Measurements from ENCODE around the gene LITAF. TPM values are rescaled to one million over a fixed set of nuclear protein-coding genes. Genes with fewer than 3 reads are reported as not detected.

Gene LITAF
- total and polyA plus RNA-seq, 2 of the 4 experiments (the other 2 are of a cell fraction): 113 to 206 TPM

DNA sequence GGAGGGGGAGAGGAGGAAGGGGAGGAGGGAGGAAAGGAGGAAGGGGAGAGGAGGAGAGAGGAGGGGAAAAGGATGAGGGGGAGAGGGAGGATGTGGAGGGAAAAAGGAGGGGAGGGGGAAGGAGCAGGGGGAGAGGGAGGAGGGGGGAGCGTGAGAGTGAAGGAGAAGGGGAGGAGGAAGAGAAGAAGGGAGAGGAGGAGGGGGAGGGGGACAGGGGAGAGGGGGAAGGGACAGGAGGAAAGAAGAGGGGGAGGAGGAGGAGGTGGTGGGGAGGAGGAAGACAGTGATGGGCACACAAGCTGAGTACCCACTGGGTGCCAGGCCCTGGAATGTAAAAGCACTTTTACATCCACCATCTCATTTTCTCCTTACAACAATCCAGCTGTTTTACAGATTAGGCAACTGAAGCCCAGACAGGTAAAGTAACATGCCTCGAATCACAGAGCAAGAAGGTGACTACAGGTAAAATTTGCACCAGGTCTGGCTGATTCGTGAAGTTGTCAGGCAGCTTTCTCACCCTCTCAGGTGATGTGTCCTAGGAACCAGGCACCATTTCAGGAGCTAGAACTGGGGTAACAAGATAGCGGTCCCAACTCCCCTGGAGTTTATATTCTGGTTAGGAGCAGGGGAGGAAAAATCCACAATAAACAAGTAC is 10.0 kb upstream of the LITAF start (continued):
- no peak for TF ChIP-seq BHLHE40 (IDR thresholded peaks at IDR 0.05; ENCODE audit: low read depth, low read length)

DNA sequence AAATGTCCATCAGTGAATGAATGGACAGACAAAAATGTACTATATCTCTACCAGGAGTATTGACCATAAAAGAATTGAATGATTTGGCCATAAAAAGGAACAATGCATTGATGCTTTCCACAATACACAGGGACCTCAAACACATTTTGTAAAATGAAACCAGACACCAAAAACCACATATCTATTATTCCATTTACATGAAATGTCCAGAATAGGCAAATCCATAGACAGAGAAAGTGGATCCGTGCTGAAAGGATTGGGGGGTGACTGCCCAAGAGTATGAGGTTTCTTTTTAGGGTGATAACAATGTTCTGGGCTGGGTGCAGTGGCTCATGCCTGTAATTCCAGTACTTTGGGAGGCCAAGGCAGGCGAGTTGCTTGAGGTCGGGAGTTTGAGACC is 6.9 kb upstream of the LITAF start:
- dilution Hi-C loops (cut with HindIII; ENCODE audit: low sequenced_read_pairs, unreplicated experiment) (no loop called here), in situ Hi-C loops (cut with MboI; ENCODE audit: low sequenced_read_pairs) (loop anchor here (5.0 kb wide), 1 partner anchor 34 kb away; no protein-coding TSS in a partner anchor), intact Hi-C loops (cut with micrococcal nuclease) (no loop called here)
- TF ChIP-seq SMC3 (IDR thresholded peaks at IDR 0.05; ENCODE audit: low read depth, low read length): no peak
- TF ChIP-seq FOS (IDR thresholded peaks at IDR 0.05; ENCODE audit: low read depth, low read length): no peak
- TF ChIP-seq RFX5 (IDR thresholded peaks at IDR 0.05; ENCODE audit: low read depth, low read length): no peak
- TF ChIP-seq, protein P1, sequence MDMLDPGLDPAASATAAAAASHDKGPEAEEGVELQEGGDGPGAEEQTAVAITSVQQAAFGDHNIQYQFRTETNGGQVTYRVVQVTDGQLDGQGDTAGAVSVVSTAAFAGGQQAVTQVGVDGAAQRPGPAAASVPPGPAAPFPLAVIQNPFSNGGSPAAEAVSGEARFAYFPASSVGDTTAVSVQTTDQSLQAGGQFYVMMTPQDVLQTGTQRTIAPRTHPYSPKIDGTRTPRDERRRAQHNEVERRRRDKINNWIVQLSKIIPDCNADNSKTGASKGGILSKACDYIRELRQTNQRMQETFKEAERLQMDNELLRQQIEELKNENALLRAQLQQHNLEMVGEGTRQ (IDR thresholded peaks at IDR 0.05; ENCODE audit: low read depth, low read length): no peak
- no peak for TF ChIP-seq MAFK (IDR thresholded peaks at IDR 0.05; ENCODE audit: low read depth, low read length)
- no peak for TF ChIP-seq MAZ (IDR thresholded peaks at IDR 0.05; ENCODE audit: borderline replicate concordance, low read depth, low read length)
- TF ChIP-seq CHD1 (IDR thresholded peaks at IDR 0.05; ENCODE audit: low read depth, low read length): no peak
- no peak for TF ChIP-seq CEBPB (IDR thresholded peaks at IDR 0.05; ENCODE audit: low read depth, low read length)
- no peak for TF ChIP-seq RAD21 (IDR thresholded peaks at IDR 0.05; ENCODE audit: low read length)
- TF ChIP-seq, protein P2, sequence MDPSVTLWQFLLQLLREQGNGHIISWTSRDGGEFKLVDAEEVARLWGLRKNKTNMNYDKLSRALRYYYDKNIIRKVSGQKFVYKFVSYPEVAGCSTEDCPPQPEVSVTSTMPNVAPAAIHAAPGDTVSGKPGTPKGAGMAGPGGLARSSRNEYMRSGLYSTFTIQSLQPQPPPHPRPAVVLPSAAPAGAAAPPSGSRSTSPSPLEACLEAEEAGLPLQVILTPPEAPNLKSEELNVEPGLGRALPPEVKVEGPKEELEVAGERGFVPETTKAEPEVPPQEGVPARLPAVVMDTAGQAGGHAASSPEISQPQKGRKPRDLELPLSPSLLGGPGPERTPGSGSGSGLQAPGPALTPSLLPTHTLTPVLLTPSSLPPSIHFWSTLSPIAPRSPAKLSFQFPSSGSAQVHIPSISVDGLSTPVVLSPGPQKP (IDR thresholded peaks at IDR 0.05; ENCODE audit: borderline replicate concordance, low read depth, low read length): no peak
- no peak for TF ChIP-seq BHLHE40 (IDR thresholded peaks at IDR 0.05; ENCODE audit: low read depth, low read length)
- no peak for TF ChIP-seq POLR2A (IDR thresholded peaks at IDR 0.05; ENCODE audit: low read depth, low read length)
- TF ChIP-seq, protein P3, sequence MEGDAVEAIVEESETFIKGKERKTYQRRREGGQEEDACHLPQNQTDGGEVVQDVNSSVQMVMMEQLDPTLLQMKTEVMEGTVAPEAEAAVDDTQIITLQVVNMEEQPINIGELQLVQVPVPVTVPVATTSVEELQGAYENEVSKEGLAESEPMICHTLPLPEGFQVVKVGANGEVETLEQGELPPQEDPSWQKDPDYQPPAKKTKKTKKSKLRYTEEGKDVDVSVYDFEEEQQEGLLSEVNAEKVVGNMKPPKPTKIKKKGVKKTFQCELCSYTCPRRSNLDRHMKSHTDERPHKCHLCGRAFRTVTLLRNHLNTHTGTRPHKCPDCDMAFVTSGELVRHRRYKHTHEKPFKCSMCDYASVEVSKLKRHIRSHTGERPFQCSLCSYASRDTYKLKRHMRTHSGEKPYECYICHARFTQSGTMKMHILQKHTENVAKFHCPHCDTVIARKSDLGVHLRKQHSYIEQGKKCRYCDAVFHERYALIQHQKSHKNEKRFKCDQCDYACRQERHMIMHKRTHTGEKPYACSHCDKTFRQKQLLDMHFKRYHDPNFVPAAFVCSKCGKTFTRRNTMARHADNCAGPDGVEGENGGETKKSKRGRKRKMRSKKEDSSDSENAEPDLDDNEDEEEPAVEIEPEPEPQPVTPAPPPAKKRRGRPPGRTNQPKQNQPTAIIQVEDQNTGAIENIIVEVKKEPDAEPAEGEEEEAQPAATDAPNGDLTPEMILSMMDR (conservative IDR thresholded peaks at IDR 0.05; ENCODE audit: low read depth, low read length): no peak
- TF ChIP-seq RCOR1 (IDR thresholded peaks at IDR 0.05; ENCODE audit: insufficient replicate concordance, low read length): no peak

More for the DNA sequence above, 6.9 kb upstream of the LITAF start:
- DNase-seq: peak; percentile 39
- Histone ChIP-seq H2AFZ (replicated peaks; ENCODE audit: low read length, poor library complexity) (no peak overlapping the region), H2BK20ac (ENCODE audit: low read depth, low read length) (no peak overlapping the region), H3K9me1 (ENCODE audit: insufficient read depth, low read length) (peaks cover 12% of the 10 kb centered on the region), H2BK15ac (ENCODE audit: low read depth, low read length) (no peak overlapping the region), H2AK5ac (ENCODE audit: low read depth, low read length) (no peak overlapping the region), H3K56ac (ENCODE audit: extremely low read depth, insufficient read depth, low read length) (no peak overlapping the region), H2AK9ac (replicated peaks; ENCODE audit: low read depth, low read length, poor library complexity) (no peak overlapping the region), H4K91ac (ENCODE audit: insufficient read depth, low read depth, low read length) (no peak overlapping the region), H3K36me3 (ENCODE audit: control insufficient read depth, insufficient read depth, low read length) (no peaks in the 10 kb centered on the region), H4K5ac (ENCODE audit: low read depth, low read length) (no peak overlapping the region), H3K9ac (ENCODE audit: low read depth, low read length) (no peak overlapping the region), H3K18ac (ENCODE audit: low read depth, low read length) (peak overlapping the region; percentile 57), H4K20me1 (ENCODE audit: insufficient read depth, low read length) (no peaks in the 10 kb centered on the region), H3K79me1 (ENCODE audit: low read depth in 1 of 2, low read length in 2 of 2) (no peaks in the 10 kb centered on the region), H4K8ac (ENCODE audit: low read depth in 2 of 2, low read length in 2 of 2) (no peak overlapping the region), H2BK5ac (ENCODE audit: low read depth, low read length, poor library complexity, severe bottlenecking) (no peak overlapping the region), H3K4ac (ENCODE audit: low read depth, low read length) (no peak overlapping the region), H3K14ac (replicated peaks; ENCODE audit: low read depth, low read length) (no peak overlapping the region), H2BK120ac (ENCODE audit: low read depth, low read length) (no peak overlapping the region), H3K4me1 (ENCODE audit: control insufficient read depth, insufficient read depth, low read length) (peaks cover 25% of the 10 kb centered on the region), H3K27ac (ENCODE audit: insufficient read depth, low read length) (peak overlapping the region; percentile 64; the same call in 1 of the 2 replicates), H3K4me2 (ENCODE audit: low read depth, low read length) (peak overlapping the region; percentile 56; the same call in 1 of the 2 replicates), H3K27me3 (ENCODE audit: control insufficient read depth, insufficient read depth, low read length) (no peaks in the 10 kb centered on the region), H3K23ac (ENCODE audit: low read depth, low read length) (no peak overlapping the region), H3K9me3 (ENCODE audit: control insufficient read depth, insufficient read depth, low read length) (no peaks in the 10 kb centered on the region; the same call in 1 of the 2 replicates), H3K4me3 (ENCODE audit: insufficient read depth, low read depth, low read length) (no peak overlapping the region)
- no CpG with 5 or more reads among the region's 3 CpGs for WGBS, 2 experiments (ENCODE audit: extremely low coverage in 2 of 2, insufficient read length in 1 of 2)
- ChIA-PET CTCF (no interaction called here), POLR2A (ENCODE audit: unreplicated experiment) (no interaction called here)
- no TSS peak for BruUV-seq (replicated peaks)
- peak; percentile 33 for ATAC-seq (ENCODE audit: low read depth)
